Prostate gland (tissue), 2 donors: ENCODE measurements around the gene LAMA2.

Experiments used
- CTCF ChIP-seq, 4 experiments: fragments of 200-600 bp in 2 of 4; fragments of 450-650 bp in 2 of 4; sonication (generic) in 2 of 4; IDR thresholded peaks; 1 replicate in 3 of 4; 2 replicates in 1 of 4; pipeline ENCODE4 v1.5.1; 2016 to 2019; ENCODE audit warnings: antibody characterized with exemption in 4 of 4, mild to moderate bottlenecking in 2 of 4, moderate library complexity in 2 of 4
- POLR2A ChIP-seq: fragments of 450-650 bp; IDR thresholded peaks from one replicate; pipeline ENCODE4 v1.6.1; 2016; ENCODE audit warnings: antibody characterized with exemption, mild to moderate bottlenecking
- POLR2AphosphoS5 ChIP-seq: sonication (generic); formaldehyde crosslinking; IDR thresholded peaks from one replicate; pipeline ENCODE4 v1.6.1; 2017; ENCODE audit warnings: antibody characterized with exemption

GRCh38 chr6:129192458-129192989 is 309.6 kb downstream of the LAMA2 start:
- TF ChIP-seq CTCF (IDR thresholded peaks at IDR 0.05) (no peak), POLR2A (no peak), POLR2AphosphoS5 (no peak)
